K562 (cell line): ENCODE data around the gene LHX3.

ENCODE experiments used
- CTCF ChIP-seq, 3 experiments: IDR thresholded peaks in 2 of 3; conservative IDR thresholded peaks in 1 of 3; 2 replicates each; pipeline ENCODE4 v1.5.1; 2011 to 2012; ENCODE audit warnings: low read length in 3 of 3, mild to moderate bottlenecking in 3 of 3, control low read depth in 2 of 3, improper control_type of control experiment in 1 of 3, inconsistent platforms in 1 of 3, low read depth in 1 of 3, mixed read lengths in 1 of 3, moderate library complexity in 1 of 3; ENCODE audit not compliant: insufficient read depth in 2 of 3
- DPF2 ChIP-seq: fragments of 450-650 bp; IDR thresholded peaks from 2 replicates; pipeline ENCODE4 v1.6.1; 2016
- GABPA ChIP-seq: fragments of 200-800 bp; sonication (Bioruptor generic); conservative IDR thresholded peaks from 2 replicates; pipeline ENCODE4 v1.6.1; 2016; ENCODE audit warnings: low read depth, missing genetic modification characterization, missing compliant biosample characterization
- MAFF ChIP-seq: IDR thresholded peaks from 2 replicates; pipeline ENCODE4 v1.6.1; 2012; ENCODE audit warnings: low read length, improper control_type of control experiment
- MYC ChIP-seq, 2 experiments: fragments of 250-450 bp in 1 of 2; sonication (Bioruptor Pico) in 1 of 2; IDR thresholded peaks; 2 replicates each; pipeline versions ENCODE4 v1.5.1 to v1.6.1; 2012 to 2021; ENCODE audit warnings: low read depth in 2 of 2, borderline replicate concordance in 1 of 2, improper control_type of control experiment in 1 of 2, low read length in 1 of 2, mild to moderate bottlenecking in 1 of 2, moderate library complexity in 1 of 2
- NRF1 ChIP-seq, 2 experiments: fragments of 450-650 bp; IDR thresholded peaks in 1 of 2; conservative IDR thresholded peaks in 1 of 2; 2 replicates each; pipeline ENCODE4 v1.6.1; 2014; ENCODE audit warnings: mild to moderate bottlenecking in 2 of 2
- POLR3G ChIP-seq: IDR thresholded peaks from 2 replicates; pipeline ENCODE4 v1.6.1; 2011; ENCODE audit not compliant: insufficient read length, insufficient replicate concordance; ENCODE audit errors: extremely low read depth
- SIN3A ChIP-seq, 2 experiments: fragments of 150-350 bp in 1 of 2; IDR thresholded peaks; 2 replicates each; pipeline ENCODE4 v1.6.1; 2011 to 2016; ENCODE audit warnings: borderline replicate concordance in 2 of 2, low read depth in 2 of 2, low read length in 2 of 2, mild to moderate bottlenecking in 2 of 2, moderate library complexity in 2 of 2; ENCODE audit not compliant: control insufficient read depth in 1 of 2
- TBL1XR1 ChIP-seq, 2 experiments: IDR thresholded peaks; 2 replicates each; pipeline ENCODE4 v1.6.1; 2012; ENCODE audit warnings: improper control_type of control experiment in 2 of 2, low read length in 2 of 2, mild to moderate bottlenecking in 1 of 2
- USF1 ChIP-seq: sonication (generic); formaldehyde crosslinking; IDR thresholded peaks from 2 replicates; pipeline ENCODE4 v1.9.0; 2022; ENCODE audit warnings: mild to moderate bottlenecking, missing genetic modification reagents
- ZNF316 ChIP-seq: fragments of 450-650 bp; IDR thresholded peaks from 2 replicates; pipeline ENCODE4 v1.6.1; 2016
- ZNF431 ChIP-seq: sonication (generic); formaldehyde crosslinking; IDR thresholded peaks from 2 replicates; pipeline ENCODE4 v1.8.0; 2022; ENCODE audit warnings: mild to moderate bottlenecking, missing genetic modification reagents
- ZNF445 ChIP-seq: fragments of 250-450 bp; sonication (Bioruptor Pico); IDR thresholded peaks from 2 replicates; pipeline ENCODE4 v1.4.0; 2020; ENCODE audit warnings: low read depth, mild to moderate bottlenecking, moderate library complexity

GRCh38 chr9:136207616-136208015 is 2.7 kb upstream of the LHX3 start:
- TF ChIP-seq ZNF316: no peak
- no peak for TF ChIP-seq NRF1 (conservative IDR thresholded peaks at IDR 0.05 in 1 of 2, IDR thresholded peaks at IDR 0.05 in 1 of 2)
- TF ChIP-seq GABPA (tag): no peak
- TF ChIP-seq CTCF (IDR thresholded peaks at IDR 0.05 in 2 of 3, conservative IDR thresholded peaks at IDR 0.05 in 1 of 3; ENCODE audit: insufficient read depth in 2 of 3, low read depth in 1 of 3, low read length in 3 of 3): no peak
- TF ChIP-seq POLR3G: no peak
- TF ChIP-seq MAFF: no peak
- TF ChIP-seq ZNF431 (CRISPR knock-in tag): no peak
- TF ChIP-seq DPF2: no peak
- TF ChIP-seq SIN3A (IDR thresholded peaks at IDR 0.05; ENCODE audit: borderline replicate concordance in 2 of 2, control insufficient read depth in 1 of 2, low read depth in 2 of 2, low read length in 2 of 2): no peak
- no peak for TF ChIP-seq USF1 (CRISPR knock-in tag)
- TF ChIP-seq TBL1XR1 (IDR thresholded peaks at IDR 0.05; ENCODE audit: low read length in 2 of 2): no peak
- no peak for TF ChIP-seq MYC (IDR thresholded peaks at IDR 0.05; ENCODE audit: low read depth, low read length)
- no peak for TF ChIP-seq MYC (CRISPR knock-in tag; IDR thresholded peaks at IDR 0.05; ENCODE audit: borderline replicate concordance, low read depth)
- TF ChIP-seq ZNF445 (CRISPR knock-in tag): no peak
